Gastrocnemius medialis (tissue), 4 donors: Measurements from ENCODE around the gene EPYC. TPM values are rescaled to one million over a fixed set of nuclear protein-coding genes. Genes with fewer than 3 reads are reported as not detected.

ENCODE experiments used
- ATAC-seq, 2 donors: fragments of 150-250 bp; one replicate each; pipeline ENCODE4 v1.9.1; 2016
- DNase-seq, 2 donors: peaks; one replicate each; pipeline ENCODE4 v3.0.0-alpha.2; 2019
- H3K27ac ChIP-seq, 4 donors: fragments of 200-600 bp; sonication (generic); 1 replicate in 1 of 4; 2 replicates in 3 of 4; pipeline ENCODE4 v1.5.1; 2016 to 2018; ENCODE audit warnings: mild to moderate bottlenecking in 2 of 4, moderate library complexity in 1 of 4
- H3K27me3 ChIP-seq, 3 donors: fragments of 200-600 bp; sonication (generic) in 2 of 3; 1 replicate in 1 of 3; 2 replicates in 2 of 3; pipeline versions ENCODE4 v1.5.1 to v1.6.0; 2016 to 2019; ENCODE audit warnings: mild to moderate bottlenecking in 1 of 3, moderate library complexity in 1 of 3
- H3K36me3 ChIP-seq, 2 donors: fragments of 200-600 bp; sonication (generic) in 1 of 2; one replicate each; pipeline ENCODE4 v1.5.1; 2017 to 2018
- H3K4me1 ChIP-seq, 2 donors: fragments of 200-600 bp; sonication (generic) in 1 of 2; one replicate each; pipeline ENCODE4 v1.5.1; 2016 to 2017; ENCODE audit warnings: mild to moderate bottlenecking in 2 of 2
- H3K4me3 ChIP-seq, 4 donors: fragments of 200-600 bp; sonication (generic) in 3 of 4; 1 replicate in 1 of 4; 2 replicates in 3 of 4; pipeline ENCODE4 v1.5.1; 2016 to 2019; ENCODE audit warnings: mild to moderate bottlenecking in 2 of 4
- H3K9me3 ChIP-seq, 3 donors: fragments of 200-600 bp; sonication (generic) in 2 of 3; 1 replicate in 1 of 3; 2 replicates in 2 of 3; pipeline ENCODE4 v1.5.1; 2016 to 2019
- CTCF ChIP-seq, 5 experiments: fragments of 450-650 bp in 3 of 5; fragments of 200-600 bp in 2 of 5; sonication (generic) in 2 of 5; IDR thresholded peaks in 4 of 5; conservative IDR thresholded peaks in 1 of 5; 1 replicate in 4 of 5; 2 replicates in 1 of 5; pipeline ENCODE4 v1.5.1; 2016 to 2019; ENCODE audit warnings: antibody characterized with exemption in 5 of 5, mild to moderate bottlenecking in 3 of 5, moderate library complexity in 3 of 5
- POLR2A ChIP-seq, 2 donors: fragments of 450-650 bp; IDR thresholded peaks; one replicate each; pipeline ENCODE4 v1.6.1; 2017; ENCODE audit warnings: antibody characterized with exemption in 2 of 2, mild to moderate bottlenecking in 2 of 2, moderate library complexity in 2 of 2
- in situ Hi-C, 4 donors: fragments of 200-750 bp; cut with MboI; loops; one replicate each; pipeline versions ENCODE4 v1.15.0 to v1.8.0; 2017; ENCODE audit warnings: low sequenced_read_pairs in 4 of 4
- intact Hi-C: fragments of 100-400 bp; cut with DNase I; formaldehyde crosslinking; loops from one replicate; pipeline ENCODE4 v1.15.1; 2023; ENCODE audit warnings: low total_unique reads
- total RNA-seq, 4 donors: library from RNA; depleted of rRNA; stranded (reverse); fragments of >200 nt; gene quantifications; one replicate each; pipeline versions ENCODE4 v1.1.0 to v1.2.3, GENCODE V29; 2016

The EPYC gene
- total RNA-seq, 4 donors from 2014 or later = not detected

GRCh38 chr12:90995010-90995409, 9.8 kb downstream of the EPYC start:
- ATAC-seq (no peak), DNase-seq (no peak)
- H3K4me1 ChIP-seq = no peaks in the 10 kb centered on the region
- H3K27me3 ChIP-seq = no peaks in the 10 kb centered on the region
- intact Hi-C loops (no loop called here), in situ Hi-C loops (no loop called here)
- H3K4me3 ChIP-seq = no peak overlapping the region
- H3K9me3 ChIP-seq = no peaks in the 10 kb centered on the region
- no peak overlapping the region for H3K27ac ChIP-seq
- TF ChIP-seq CTCF (IDR thresholded peaks at IDR 0.05 in 4 of 5, conservative IDR thresholded peaks at IDR 0.05 in 1 of 5) = no peak
- TF ChIP-seq POLR2A (IDR thresholded peaks at IDR 0.05) = no peak
- no peaks in the 10 kb centered on the region for H3K36me3 ChIP-seq

- Histone ChIP-seq H3K9me3 (no peaks in the 10 kb centered on the region), H3K4me3 (no peak overlapping the region), H3K27me3 (no peaks in the 10 kb centered on the region), H3K27ac (no peak overlapping the region), H3K4me1 (no peaks in the 10 kb centered on the region), H3K36me3 (no peaks in the 10 kb centered on the region)
- no peak for TF ChIP-seq POLR2A (IDR thresholded peaks at IDR 0.05)
- no peak for TF ChIP-seq CTCF (IDR thresholded peaks at IDR 0.05 in 4 of 5, conservative IDR thresholded peaks at IDR 0.05 in 1 of 5)
- DNase-seq = no peak
- in situ Hi-C loops (no loop called here), intact Hi-C loops (no loop called here)
- ATAC-seq = no peak
Observed at GRCh38 chr12:90991952-90992465, 12.8 kb downstream of the EPYC start.

- DNase-seq (no peak), ATAC-seq (no peak)
- no peak overlapping the region for H3K4me3 ChIP-seq
- TF ChIP-seq POLR2A (IDR thresholded peaks at IDR 0.05) = no peak
- no peak for TF ChIP-seq CTCF (IDR thresholded peaks at IDR 0.05 in 4 of 5, conservative IDR thresholded peaks at IDR 0.05 in 1 of 5)
- no peaks in the 10 kb centered on the region for H3K36me3 ChIP-seq
- H3K27ac ChIP-seq = no peak overlapping the region
- in situ Hi-C loops = no loop called here
- no peaks in the 10 kb centered on the region for H3K4me1 ChIP-seq
- no peaks in the 10 kb centered on the region for H3K27me3 ChIP-seq
- no peaks in the 10 kb centered on the region for H3K9me3 ChIP-seq
- intact Hi-C loops = no loop called here
Observed at GRCh38 chr12:90990611-90991010, 14.2 kb downstream of the EPYC start.

- no peak for ATAC-seq
- intact Hi-C loops = loop anchor here (10.0 kb wide), 1 partner anchor 185 kb away; no protein-coding TSS in a partner anchor
Observed at GRCh38 chr12:90989686-90990111, 15.1 kb downstream of the EPYC start.

More at GRCh38 chr12:90989686-90990111, 15.1 kb downstream of the EPYC start:
- Histone ChIP-seq H3K27me3 (no peaks in the 10 kb centered on the region), H3K4me1 (no peaks in the 10 kb centered on the region), H3K36me3 (no peaks in the 10 kb centered on the region), H3K9me3 (no peaks in the 10 kb centered on the region), H3K27ac (no peak overlapping the region), H3K4me3 (no peak overlapping the region)
- in situ Hi-C loops = loop anchor here in 1 of 4 donors (10.0 kb wide), 1 partner anchor 335 kb away; no protein-coding TSS in a partner anchor
- no peak for TF ChIP-seq POLR2A (IDR thresholded peaks at IDR 0.05)
- TF ChIP-seq CTCF (IDR thresholded peaks at IDR 0.05 in 4 of 5, conservative IDR thresholded peaks at IDR 0.05 in 1 of 5) = no peak
- no peak for DNase-seq
